K562 (cell line): Measurements from ENCODE around the gene WIPF1.

ENCODE experiments used
- CTCF ChIP-seq, 3 experiments: IDR thresholded peaks in 2 of 3; conservative IDR thresholded peaks in 1 of 3; 2 replicates each; pipeline ENCODE4 v1.5.1; 2011 to 2012; ENCODE audit warnings: low read length in 3 of 3, mild to moderate bottlenecking in 3 of 3, control low read depth in 2 of 3, improper control_type of control experiment in 1 of 3, inconsistent platforms in 1 of 3, low read depth in 1 of 3, mixed read lengths in 1 of 3, moderate library complexity in 1 of 3; ENCODE audit not compliant: insufficient read depth in 2 of 3
- ELF1 ChIP-seq: fragments of 200-800 bp; sonication (Bioruptor generic); IDR thresholded peaks from 2 replicates; pipeline ENCODE4 v1.6.1; 2016; ENCODE audit warnings: missing genetic modification characterization, missing compliant biosample characterization
- EP300 ChIP-seq: IDR thresholded peaks from 2 replicates; pipeline ENCODE4 v1.6.1; 2012; ENCODE audit warnings: low read length, improper control_type of control experiment
- FOXK1 ChIP-seq: sonication (generic); formaldehyde crosslinking; IDR thresholded peaks from 2 replicates; pipeline ENCODE4 v1.8.0; 2022; ENCODE audit warnings: missing genetic modification reagents, mild to moderate bottlenecking, borderline replicate concordance
- JUND ChIP-seq, 2 experiments: IDR thresholded peaks; 2 replicates in 1 of 2; 3 replicates in 1 of 2; pipeline ENCODE4 v1.6.1; 2011; ENCODE audit warnings: borderline replicate concordance in 2 of 2, low read depth in 2 of 2, low read length in 2 of 2, improper control_type of control experiment in 1 of 2, missing biosample characterization in 1 of 2, missing genetic modification characterization in 1 of 2, missing genetic modification reagents in 1 of 2
- MED1 ChIP-seq: sonication (generic); formaldehyde crosslinking; IDR thresholded peaks from 2 replicates; pipeline ENCODE4 v1.8.1; 2023; ENCODE audit warnings: missing genetic modification reagents, borderline replicate concordance
- POLR2A ChIP-seq: fragments of 450-650 bp; conservative IDR thresholded peaks from 2 replicates; pipeline ENCODE4 v1.6.1; 2016
- REST ChIP-seq, 2 experiments: fragments of 450-650 bp; formaldehyde crosslinking in 1 of 2; IDR thresholded peaks; 2 replicates each; pipeline versions ENCODE4 v1.4.0 to v1.6.1; 2014 to 2020; ENCODE audit warnings: mild to moderate bottlenecking in 2 of 2, borderline replicate concordance in 1 of 2, low read depth in 1 of 2
- ZBTB12 ChIP-seq: fragments of 250-450 bp; sonication (Bioruptor Pico); IDR thresholded peaks from 2 replicates; pipeline ENCODE4 v1.4.0; 2020
- ZBTB33 ChIP-seq: sonication (generic); formaldehyde crosslinking; IDR thresholded peaks from 2 replicates; pipeline ENCODE4 v1.8.1; 2023; ENCODE audit warnings: mild to moderate bottlenecking, missing genetic modification reagents
- ZNF274 ChIP-seq: IDR thresholded peaks from 2 replicates; pipeline ENCODE4 v1.6.1; 2011; ENCODE audit warnings: low read depth, mild to moderate bottlenecking, low read length, moderate library complexity, borderline replicate concordance
- ZNF354B ChIP-seq: fragments of 250-450 bp; sonication (Bioruptor Pico); IDR thresholded peaks from 2 replicates; pipeline ENCODE4 v1.4.0; 2020
- ZNF583 ChIP-seq: fragments of 250-450 bp; sonication (Bioruptor Pico); IDR thresholded peaks from 2 replicates; pipeline ENCODE4 v1.4.0; 2020
- TF ChIP-seq, protein P1 (sequence below), 2 experiments: fragments of 450-650 bp in 1 of 2; sonication (generic) in 1 of 2; formaldehyde crosslinking in 1 of 2; IDR thresholded peaks in 1 of 2; conservative IDR thresholded peaks in 1 of 2; 2 replicates each; pipeline versions ENCODE4 v1.6.1 to v1.8.1; 2016 to 2023; ENCODE audit warnings: mild to moderate bottlenecking in 2 of 2, moderate library complexity in 2 of 2, inconsistent platforms in 1 of 2, missing genetic modification reagents in 1 of 2

DNA sequence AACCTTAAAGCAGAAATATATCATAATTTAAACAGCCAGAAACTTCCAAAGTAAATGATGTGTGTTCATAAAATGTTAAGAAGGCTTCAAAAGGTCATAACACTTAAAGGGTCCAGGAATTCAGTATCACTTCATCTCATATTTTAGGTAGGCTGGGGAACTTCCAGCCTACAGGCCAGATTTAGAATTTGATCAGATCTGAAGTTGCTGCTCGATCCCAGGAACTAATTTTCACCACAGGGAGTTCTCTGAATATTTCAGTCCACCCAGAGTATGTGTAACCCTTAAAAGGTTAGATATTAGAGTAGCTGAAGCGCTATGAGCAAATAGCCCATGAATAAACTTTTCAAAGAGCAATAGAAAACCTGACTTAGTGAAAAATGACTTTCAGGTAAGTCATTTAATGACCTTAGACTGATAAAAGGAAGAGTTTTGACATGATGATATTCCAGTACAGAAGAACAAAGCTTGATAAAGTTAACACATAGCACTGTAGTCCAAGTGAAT is 1.7 kb downstream of the WIPF1 start:
- TF ChIP-seq CTCF (IDR thresholded peaks at IDR 0.05 in 2 of 3, conservative IDR thresholded peaks at IDR 0.05 in 1 of 3; ENCODE audit: insufficient read depth in 2 of 3, low read depth in 1 of 3, low read length in 3 of 3) (no peak), JUND (IDR thresholded peaks at IDR 0.05; ENCODE audit: borderline replicate concordance, low read depth, low read length) (no peak), JUND (tag; IDR thresholded peaks at IDR 0.05; ENCODE audit: borderline replicate concordance, low read depth, low read length) (no peak), ELF1 (tag) (no peak), ZNF583 (CRISPR knock-in tag) (no peak), MED1 (CRISPR knock-in tag) (no peak), FOXK1 (CRISPR knock-in tag) (no peak), REST (IDR thresholded peaks at IDR 0.05; ENCODE audit: borderline replicate concordance) (no peak), REST (CRISPR knock-in tag; IDR thresholded peaks at IDR 0.05; ENCODE audit: low read depth) (no peak), ZNF354B (CRISPR knock-in tag) (no peak), POLR2A (no peak), EP300 (no peak), ZNF274 (no peak), ZBTB33 (CRISPR knock-in tag) (no peak), ZBTB12 (no peak)
- TF ChIP-seq, protein P1, sequence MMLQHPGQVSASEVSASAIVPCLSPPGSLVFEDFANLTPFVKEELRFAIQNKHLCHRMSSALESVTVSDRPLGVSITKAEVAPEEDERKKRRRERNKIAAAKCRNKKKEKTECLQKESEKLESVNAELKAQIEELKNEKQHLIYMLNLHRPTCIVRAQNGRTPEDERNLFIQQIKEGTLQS (IDR thresholded peaks at IDR 0.05): no peak
- TF ChIP-seq, protein P1 (CRISPR knock-in tag; conservative IDR thresholded peaks at IDR 0.05): no peak
